ENCODE results near the gene TMEM269. TPM values are rescaled to one million over a fixed set of nuclear protein-coding genes. Genes with fewer than 3 reads are reported as not detected.
"Not testable (repeated sequence)": the region's sequence is repeated elsewhere in the genome, so short reads cannot be mapped to it uniquely, and the experiment has no call there.

Gene TMEM269
- total and polyA plus RNA-seq, 2 experiments from 2014 or later: not detected

DNA sequence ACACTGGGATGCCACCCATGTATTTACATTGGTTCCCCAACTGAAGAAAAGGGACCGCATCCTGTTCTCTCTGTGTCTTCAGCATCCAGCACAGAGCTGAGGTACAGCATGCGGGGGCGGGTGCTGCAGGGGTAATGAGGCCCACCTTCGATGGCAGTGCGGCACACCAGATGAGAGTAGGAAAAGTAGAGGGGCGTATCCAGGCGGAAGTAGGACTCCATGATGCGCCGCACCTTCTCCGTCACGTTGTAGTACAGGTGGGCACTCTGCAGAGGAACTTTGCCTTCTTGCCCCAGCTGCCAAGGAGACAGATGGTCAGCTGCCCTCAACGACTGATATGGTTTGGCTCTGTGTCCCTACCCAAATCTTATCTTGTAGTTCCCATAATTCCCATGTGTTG is 34.8 kb upstream of the TMEM269 start:
- Histone ChIP-seq H3K36me3 (ENCODE audit: low read depth) (peaks cover 29% of the 10 kb centered on the region), H3K27me3 (replicated peaks; ENCODE audit: insufficient read depth) (no peaks in the 10 kb centered on the region), H3K4me1 (ENCODE audit: insufficient read depth) (peaks cover 11% of the 10 kb centered on the region), H3K4me2 (ENCODE audit: unreplicated experiment) (no peak overlapping the region), H3F3A (ENCODE audit: insufficient read depth) (peaks cover 6% of the 10 kb centered on the region; the same call in 1 of the 2 replicates), H3K9me2 (ENCODE audit: insufficient read depth) (no peaks in the 10 kb centered on the region), H3K79me2 (ENCODE audit: insufficient read depth) (peaks cover 7% of the 10 kb centered on the region), H4K20me1 (ENCODE audit: insufficient read depth) (no peaks in the 10 kb centered on the region), H2AFZ (no peak overlapping the region), H3K4me3 (no peak overlapping the region), H3K9me3 (ENCODE audit: low read depth) (no peaks in the 10 kb centered on the region), H3K9ac (no peak overlapping the region), H3K27ac (no peak overlapping the region)
- no peak for DNase-seq
- TF ChIP-seq EZH2phosphoT487 (IDR thresholded peaks at IDR 0.05; ENCODE audit: insufficient read depth, low read depth): no peak
- TF ChIP-seq EZH2 (IDR thresholded peaks at IDR 0.05; ENCODE audit: insufficient read depth, poor library complexity, severe bottlenecking): no peak
- in situ Hi-C loops (cut with MboI): no loop called here
- WGBS, 2 experiments (ENCODE audit: low coverage in 1 of 2, low lambda C conversion rate in 2 of 2, missing lambda C conversion rate in 2 of 2): 95% methylated on average over 12 of the region's 12 CpGs

DNA sequence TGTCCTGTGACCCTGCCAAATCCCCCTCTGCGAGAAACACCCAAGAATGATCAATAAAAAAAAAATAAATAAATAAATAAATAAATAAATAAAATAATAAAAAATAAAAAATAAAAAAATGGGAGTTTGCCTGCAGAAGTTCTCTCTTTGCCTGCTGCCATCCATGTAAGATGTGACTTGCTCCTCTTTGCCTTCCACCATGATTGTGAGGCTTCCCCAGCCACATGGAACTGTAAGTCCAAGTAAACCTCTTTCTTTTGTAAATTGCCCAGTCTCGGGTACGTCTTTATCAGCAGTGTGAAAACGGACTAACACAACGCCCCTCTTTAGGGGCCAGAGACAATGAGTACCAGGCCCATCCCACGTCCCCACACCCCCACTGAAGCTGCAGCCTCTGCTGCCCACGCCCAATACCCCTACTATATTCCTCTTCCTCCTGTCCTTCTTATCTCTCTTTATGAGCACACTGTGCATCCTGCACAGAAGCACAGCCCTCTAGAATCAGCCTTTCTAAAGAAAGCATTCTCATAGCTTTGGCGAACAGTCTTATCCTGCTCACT is 33.2 kb upstream of the TMEM269 start:
- H3K79me2 ChIP-seq (ENCODE audit: insufficient read depth): peaks cover 12% of the 10 kb centered on the region
- H3K27me3 ChIP-seq (replicated peaks; ENCODE audit: insufficient read depth); in situ Hi-C loops (cut with MboI); H3K9ac ChIP-seq; H3K9me3 ChIP-seq (ENCODE audit: low read depth); H4K20me1 ChIP-seq (ENCODE audit: insufficient read depth); H3K27ac ChIP-seq; H3K9me2 ChIP-seq (ENCODE audit: insufficient read depth); H3K4me3 ChIP-seq; H2AFZ ChIP-seq; H3K4me2 ChIP-seq (ENCODE audit: unreplicated experiment); DNase-seq: not testable (repeated sequence)
- 90 to 100% methylated on average over 5 to 8 of the region's 8 CpGs for WGBS, 2 experiments (ENCODE audit: low coverage in 1 of 2, low lambda C conversion rate in 2 of 2, missing lambda C conversion rate in 2 of 2)
- H3K4me1 ChIP-seq (ENCODE audit: insufficient read depth): peaks cover 11% of the 10 kb centered on the region
- H3K36me3 ChIP-seq (ENCODE audit: low read depth): peaks cover 37% of the 10 kb centered on the region
- peaks cover 15% of the 10 kb centered on the region; the same call in 1 of the 2 replicates for H3F3A ChIP-seq (ENCODE audit: insufficient read depth)

DNA sequence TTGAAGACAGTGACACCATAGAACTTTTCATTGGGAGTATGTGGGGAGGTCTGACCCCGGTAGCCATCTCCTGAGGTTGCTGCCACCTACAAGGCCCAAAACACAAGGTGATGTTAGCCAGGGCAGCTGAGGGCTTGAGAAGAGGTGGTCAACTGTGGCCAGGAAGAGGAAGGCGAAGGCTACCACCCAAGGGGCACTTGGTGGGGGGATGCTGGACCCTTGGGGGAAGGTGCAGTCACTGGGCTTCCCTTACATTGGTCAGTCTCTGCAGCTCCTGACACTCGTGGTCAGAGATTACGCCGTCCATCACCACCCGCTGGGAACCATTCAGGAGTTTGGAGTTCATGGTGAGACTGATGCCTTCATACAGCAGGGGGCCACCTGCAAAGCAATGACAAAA is 32.5 kb upstream of the TMEM269 start:
- Histone ChIP-seq H2AFZ (no peak overlapping the region), H3K27me3 (replicated peaks; ENCODE audit: insufficient read depth) (no peaks in the 10 kb centered on the region), H3K4me2 (ENCODE audit: unreplicated experiment) (no peak overlapping the region), H3K4me1 (ENCODE audit: insufficient read depth) (peaks cover 11% of the 10 kb centered on the region), H3K9ac (no peak overlapping the region), H3K27ac (peak overlapping the region; percentile 66; the same call in 1 of the 2 replicates), H3K36me3 (ENCODE audit: low read depth) (peaks cover 40% of the 10 kb centered on the region), H3K79me2 (ENCODE audit: insufficient read depth) (peaks cover 15% of the 10 kb centered on the region), H3F3A (ENCODE audit: insufficient read depth) (peaks cover 18% of the 10 kb centered on the region; the same call in 1 of the 2 replicates), H3K4me3 (no peak overlapping the region), H3K9me2 (ENCODE audit: insufficient read depth) (no peaks in the 10 kb centered on the region), H4K20me1 (ENCODE audit: insufficient read depth) (no peaks in the 10 kb centered on the region), H3K9me3 (ENCODE audit: low read depth) (no peaks in the 10 kb centered on the region)
- WGBS, 2 experiments (ENCODE audit: low coverage in 1 of 2, low lambda C conversion rate in 2 of 2, missing lambda C conversion rate in 2 of 2): 96 to 98% methylated on average over 6 of the region's 6 CpGs
- no peak for TF ChIP-seq EZH2phosphoT487 (IDR thresholded peaks at IDR 0.05; ENCODE audit: insufficient read depth, low read depth)
- TF ChIP-seq EZH2 (IDR thresholded peaks at IDR 0.05; ENCODE audit: insufficient read depth, poor library complexity, severe bottlenecking): no peak
- in situ Hi-C loops (cut with MboI): no loop called here
- DNase-seq: no peak

GRCh38 chr1:42753070-42753469 is 31.7 kb upstream of the TMEM269 start:
- DNase-seq: peak; percentile 87
- Histone ChIP-seq H3K4me2 (ENCODE audit: unreplicated experiment) (peak overlapping the region; percentile 57), H3F3A (ENCODE audit: insufficient read depth) (peaks cover 18% of the 10 kb centered on the region; the same call in 1 of the 2 replicates), H3K4me3 (0 out of 2 replicates have a peak overlapping the region, but pooled peaks have one; percentile 4), H2AFZ (no peak overlapping the region), H3K79me2 (ENCODE audit: insufficient read depth) (peaks cover 15% of the 10 kb centered on the region), H3K27me3 (replicated peaks; ENCODE audit: insufficient read depth) (no peaks in the 10 kb centered on the region), H3K4me1 (ENCODE audit: insufficient read depth) (peaks cover 11% of the 10 kb centered on the region), H3K9me3 (ENCODE audit: low read depth) (no peaks in the 10 kb centered on the region), H3K9me2 (ENCODE audit: insufficient read depth) (no peaks in the 10 kb centered on the region), H3K27ac (peak overlapping the region; percentile 66), H3K9ac (peak overlapping the region; percentile 42; the same call in 1 of the 2 replicates), H4K20me1 (ENCODE audit: insufficient read depth) (no peaks in the 10 kb centered on the region), H3K36me3 (ENCODE audit: low read depth) (peaks cover 47% of the 10 kb centered on the region)
- in situ Hi-C loops (cut with MboI): no loop called here
- no peak for TF ChIP-seq EZH2 (IDR thresholded peaks at IDR 0.05; ENCODE audit: insufficient read depth, poor library complexity, severe bottlenecking)
- TF ChIP-seq EZH2phosphoT487 (IDR thresholded peaks at IDR 0.05; ENCODE audit: insufficient read depth, low read depth): no peak
- 50 to 61% methylated on average over 1 of the region's 1 CpG for WGBS, 2 experiments (ENCODE audit: low coverage in 1 of 2, low lambda C conversion rate in 2 of 2, missing lambda C conversion rate in 2 of 2)
